HL-60 (cell line): ENCODE measurements around the gene PELO.

Source experiments
- DNase-seq, 2 experiments: peaks; one replicate each; pipeline ENCODE4 v3.0.0-alpha.2; 2010 to 2020; ENCODE audit warnings: low read depth in 1 of 2, low spot score in 1 of 2
- H3K27ac ChIP-seq: fragments of 250-450 bp; sonication (Bioruptor Pico); replicated peaks from 2 replicates; pipeline ENCODE4 v1.5.1; 2020; ENCODE audit warnings: mild to moderate bottlenecking, moderate library complexity
- H3K27me3 ChIP-seq: fragments of 250-450 bp; sonication (Bioruptor Pico); 2 replicates; pipeline ENCODE4 v1.5.1; 2021; ENCODE audit warnings: mild to moderate bottlenecking, moderate library complexity; ENCODE audit not compliant: insufficient read depth, poor library complexity, severe bottlenecking
- H3K4me3 ChIP-seq: replicated peaks from 2 replicates; pipeline ENCODE4 v1.5.1; 2011; ENCODE audit warnings: mild to moderate bottlenecking, control low read depth, low read length; ENCODE audit not compliant: insufficient read depth
- CTCF ChIP-seq: IDR thresholded peaks from one replicate; pipeline ENCODE4 v1.5.1; 2011; ENCODE audit warnings: low read length, control low read depth, inconsistent platforms; ENCODE audit not compliant: insufficient read depth
- GABPA ChIP-seq: IDR thresholded peaks from 2 replicates; pipeline ENCODE4 v1.6.1; 2012; ENCODE audit warnings: low read depth
- POLR2AphosphoS5 ChIP-seq: IDR thresholded peaks from 2 replicates; pipeline ENCODE4 v1.6.1; 2012; ENCODE audit warnings: low read depth
- REST ChIP-seq: IDR thresholded peaks from 2 replicates; pipeline ENCODE4 v1.6.1; 2012; ENCODE audit warnings: low read depth; ENCODE audit not compliant: insufficient replicate concordance
- SPI1 ChIP-seq: IDR thresholded peaks from 2 replicates; pipeline ENCODE4 v1.6.1; 2012; ENCODE audit warnings: low read depth, mild to moderate bottlenecking, borderline replicate concordance

Gene PELO

DNA sequence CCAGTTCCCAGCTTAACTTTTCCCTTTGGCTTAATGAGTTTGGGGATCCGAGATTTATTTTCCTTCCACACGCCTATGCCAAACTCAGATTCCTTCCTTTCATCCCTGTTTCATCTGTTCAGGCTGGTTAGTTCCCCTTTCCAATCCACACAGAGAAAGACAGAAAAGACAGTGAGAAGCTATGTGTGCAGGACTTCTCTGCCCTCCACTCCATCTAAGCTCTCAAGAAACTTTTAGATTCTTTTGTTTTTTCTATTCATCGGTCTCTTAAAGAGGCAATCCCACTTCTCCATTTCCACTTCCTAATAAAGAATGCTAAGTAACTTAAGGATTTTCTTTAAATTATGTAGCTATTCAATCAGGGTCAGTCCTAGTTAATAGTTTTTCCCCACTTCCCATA, 11.2 kb downstream of the PELO start:
- H3K27ac ChIP-seq, result peak overlapping the region; percentile 90
- H3K27me3 ChIP-seq, result no peaks in the 10 kb centered on the region
- DNase-seq, result no peak
- TF ChIP-seq REST (no peak), SPI1 (peak; percentile 77)
- peak overlapping the region; percentile 64 for H3K4me3 ChIP-seq

GRCh38 chr5:52799358-52799982, 11.8 kb downstream of the PELO start:
- peak in 1 of 2 experiments; percentile 28 for DNase-seq
- peak overlapping the region; percentile 64 for H3K4me3 ChIP-seq
- TF ChIP-seq POLR2AphosphoS5 (no peak), GABPA (no peak), SPI1 (no peak), CTCF (no peak), REST (no peak)
- H3K27ac ChIP-seq, result peak overlapping the region; percentile 90
- H3K27me3 ChIP-seq, result no peaks in the 10 kb centered on the region

GRCh38 chr5:52799983-52800393, 12.3 kb downstream of the PELO start:
- TF ChIP-seq SPI1, result peak; percentile 98
- TF ChIP-seq POLR2AphosphoS5, result peak; percentile 80
- no peak for TF ChIP-seq GABPA
- no peak for TF ChIP-seq CTCF
- Histone ChIP-seq H3K27ac (peak overlapping the region; percentile 90), H3K4me3 (peak overlapping the region; percentile 64), H3K27me3 (no peaks in the 10 kb centered on the region)
- DNase-seq, result peak; percentile 97 to 98

DNA sequence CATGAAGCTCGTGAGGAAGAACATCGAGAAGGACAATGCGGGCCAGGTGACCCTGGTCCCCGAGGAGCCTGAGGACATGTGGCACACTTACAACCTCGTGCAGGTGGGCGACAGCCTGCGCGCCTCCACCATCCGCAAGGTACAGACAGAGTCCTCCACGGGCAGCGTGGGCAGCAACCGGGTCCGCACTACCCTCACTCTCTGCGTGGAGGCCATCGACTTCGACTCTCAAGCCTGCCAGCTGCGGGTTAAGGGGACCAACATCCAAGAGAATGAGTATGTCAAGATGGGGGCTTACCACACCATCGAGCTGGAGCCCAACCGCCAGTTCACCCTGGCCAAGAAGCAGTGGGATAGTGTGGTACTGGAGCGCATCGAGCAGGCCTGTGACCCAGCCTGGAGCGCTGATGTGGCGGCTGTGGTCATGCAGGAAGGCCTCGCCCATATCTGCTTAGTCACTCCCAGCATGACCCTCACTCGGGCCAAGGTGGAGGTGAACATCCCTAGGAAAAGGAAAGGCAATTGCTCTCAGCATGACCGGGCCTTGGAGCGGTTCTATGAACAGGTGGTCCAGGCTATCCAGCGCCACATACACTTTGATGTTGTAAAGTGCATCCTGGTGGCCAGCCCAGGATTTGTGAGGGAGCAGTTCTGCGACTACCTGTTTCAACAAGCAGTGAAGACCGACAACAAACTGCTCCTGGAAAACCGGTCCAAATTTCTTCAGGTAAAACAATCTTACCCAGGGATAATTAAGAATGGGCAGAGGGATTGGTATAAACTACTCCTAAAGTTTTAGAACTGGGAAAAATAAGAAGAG, 12.9 kb downstream of the PELO start:
- H3K27ac ChIP-seq, result peak overlapping the region; percentile 90
- peak; percentile 8 for TF ChIP-seq POLR2AphosphoS5
- TF ChIP-seq SPI1, result no peak
- H3K27me3 ChIP-seq, result no peaks in the 10 kb centered on the region
- peak overlapping the region; percentile 64 for H3K4me3 ChIP-seq
- DNase-seq, result peak in 1 of 2 experiments; percentile 60
